ENCODE measurements around the gene POR. TPM values are rescaled to one million over a fixed set of nuclear protein-coding genes. Genes with fewer than 3 reads are reported as not detected.

Gene POR
- total and polyA plus RNA-seq, 7 donors: 20.4 to 98.9 (median 39.3) TPM

- TF ChIP-seq POLR2A (IDR thresholded peaks at IDR 0.05) (no peak), CTCF (IDR thresholded peaks at IDR 0.05) (no peak), EP300 (IDR thresholded peaks at IDR 0.05) (no peak), POLR2AphosphoS5 (IDR thresholded peaks at IDR 0.05) (no peak)
- H3K9me3 ChIP-seq: no peaks in the 10 kb centered on the region
- peak overlapping the region in 2 of 4 donors; percentile 31 to 41 for H3K27ac ChIP-seq
- WGBS, 2 donors: 94 to 95% methylated on average over 32 of the region's 32 CpGs
- H3K36me3 ChIP-seq: peaks cover 17 to 61% (median 39%) of the 10 kb centered on the region in 4 donors
- peak; percentile 29 for DNase-seq
- peaks cover 0 to 16% (median 12%) of the 10 kb centered on the region in 4 donors for H3K4me1 ChIP-seq
- H3K27me3 ChIP-seq: no peaks in the 10 kb centered on the region
- intact Hi-C loops (cut with DNase I): no loop called here
- no peak overlapping the region for H3K4me3 ChIP-seq
Observed at GRCh38 chr7:75987026-75987804, 72.3 kb downstream of the POR start.

- intact Hi-C loops (cut with DNase I): no loop called here
- no peak for DNase-seq
- Histone ChIP-seq H3K36me3 (peaks cover 17 to 54% (median 36%) of the 10 kb centered on the region in 4 donors), H3K4me3 (no peak overlapping the region), H3K9me3 (no peaks in the 10 kb centered on the region), H3K27me3 (no peaks in the 10 kb centered on the region), H3K4me1 (peaks cover 0 to 19% (median 13%) of the 10 kb centered on the region in 4 donors), H3K27ac (peak overlapping the region in 3 of 4 donors; percentile 26 to 41 (median 31))
- WGBS, 2 donors: 90 to 92% methylated on average over 30 of the region's 30 CpGs
- TF ChIP-seq POLR2AphosphoS5 (IDR thresholded peaks at IDR 0.05) (no peak), POLR2A (IDR thresholded peaks at IDR 0.05) (no peak), EP300 (IDR thresholded peaks at IDR 0.05) (no peak), CTCF (IDR thresholded peaks at IDR 0.05) (no peak)
Observed at GRCh38 chr7:75987805-75988567, 73.0 kb downstream of the POR start.

- intact Hi-C loops (cut with DNase I): no loop called here
- Histone ChIP-seq H3K9me3 (no peaks in the 10 kb centered on the region), H3K4me1 (peaks cover 0 to 26% (median 21%) of the 10 kb centered on the region in 4 donors), H3K27ac (peak overlapping the region; percentile 36 to 74 (median 71)), H3K27me3 (no peaks in the 10 kb centered on the region), H3K4me3 (peak overlapping the region in 3 of 4 donors; percentile 8 to 28 (median 12)), H3K36me3 (peaks cover 17 to 45% (median 31%) of the 10 kb centered on the region in 4 donors)
- 68 to 73% methylated on average over 16 to 21 of the region's 31 CpGs for WGBS, 2 donors
- TF ChIP-seq POLR2AphosphoS5 (IDR thresholded peaks at IDR 0.05) (peak; percentile 35 to 69 (median 58)), EP300 (IDR thresholded peaks at IDR 0.05) (no peak)
- peak; percentile 62 for DNase-seq
Observed at GRCh38 chr7:75988568-75989499, 73.9 kb downstream of the POR start.

GRCh38 chr7:75989500-75990388, 74.8 kb downstream of the POR start:
- Histone ChIP-seq H3K4me1 (peaks cover 0 to 28% (median 23%) of the 10 kb centered on the region in 4 donors), H3K9me3 (no peaks in the 10 kb centered on the region), H3K36me3 (peaks cover 10 to 36% (median 26%) of the 10 kb centered on the region in 4 donors), H3K4me3 (peak overlapping the region in 3 of 4 donors; percentile 8 to 28 (median 12)), H3K27ac (peak overlapping the region; percentile 38 to 74 (median 71)), H3K27me3 (no peaks in the 10 kb centered on the region)
- 76 to 86% methylated on average over 21 of the region's 21 CpGs for WGBS, 2 donors
- DNase-seq: peak; percentile 75
- intact Hi-C loops (cut with DNase I): no loop called here
- TF ChIP-seq POLR2AphosphoS5 (IDR thresholded peaks at IDR 0.05): no peak

All from sigmoid colon (tissue), 7 donors.